Measurements from ENCODE around the gene GLUD1.

GRCh38 chr10:87053577-87054181 lies 41.0 kb downstream of the GLUD1 start:
- TF ChIP-seq CTCF (IDR thresholded peaks at IDR 0.05) (no peak), POLR2A (IDR thresholded peaks at IDR 0.05) (no peak), POLR2AphosphoS5 (IDR thresholded peaks at IDR 0.05; ENCODE audit: insufficient read depth in 1 of 2, low read depth in 1 of 2) (no peak)
